Adrenal gland (tissue), 5 donors: ENCODE results near the gene NIPAL4.

Source experiments
- CTCF ChIP-seq, 6 experiments: fragments of 450-650 bp in 4 of 6; fragments of 200-600 bp in 2 of 6; sonication (generic) in 1 of 6; IDR thresholded peaks; 1 replicate in 5 of 6; 2 replicates in 1 of 6; pipeline versions ENCODE4 v1.5.1 to v1.8.0; 2016 to 2021; ENCODE audit warnings: antibody characterized with exemption in 6 of 6, mild to moderate bottlenecking in 2 of 6, moderate library complexity in 1 of 6
- POLR2A ChIP-seq, 2 donors: fragments of 450-650 bp; IDR thresholded peaks; one replicate each; pipeline ENCODE4 v1.6.1; 2017; ENCODE audit warnings: antibody characterized with exemption in 2 of 2, mild to moderate bottlenecking in 2 of 2, moderate library complexity in 1 of 2
- donor health status: DM: no; HTN: no; CAD: no.

- TF ChIP-seq CTCF (IDR thresholded peaks at IDR 0.05) (no peak), POLR2A (IDR thresholded peaks at IDR 0.05) (peak in 1 of 2 donors; percentile 60)
These were observed 51.9 kb downstream of the NIPAL4 start for GRCh38 chr5:157511651-157512644.
